ENCODE measurements around the gene DCC.

Gene DCC

GRCh38 chr18:52510139-52510538, 170.1 kb downstream of the DCC start:
- no peak for DNase-seq (ENCODE audit: low read depth)

DNA sequence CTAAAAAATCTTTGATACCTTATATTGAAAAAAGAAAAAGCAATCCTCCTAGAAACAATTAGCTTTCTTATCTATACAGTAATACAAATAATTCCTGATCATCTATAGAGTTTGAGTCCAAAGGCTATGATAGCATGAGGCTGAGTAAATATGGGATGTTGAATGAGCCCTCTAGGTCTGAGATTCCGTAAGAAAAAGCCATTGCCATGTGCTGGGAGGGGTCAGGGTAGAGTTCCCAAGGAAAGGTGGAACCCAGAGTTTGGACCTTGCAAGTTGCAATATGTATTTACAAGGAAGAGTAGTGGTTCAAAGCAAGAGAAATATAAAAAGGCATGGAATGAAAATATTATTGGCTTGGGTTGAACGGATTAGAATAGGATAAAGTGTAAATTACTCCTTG, 178.1 kb downstream of the DCC start:
- no peak for DNase-seq (ENCODE audit: low read depth)

DNA sequence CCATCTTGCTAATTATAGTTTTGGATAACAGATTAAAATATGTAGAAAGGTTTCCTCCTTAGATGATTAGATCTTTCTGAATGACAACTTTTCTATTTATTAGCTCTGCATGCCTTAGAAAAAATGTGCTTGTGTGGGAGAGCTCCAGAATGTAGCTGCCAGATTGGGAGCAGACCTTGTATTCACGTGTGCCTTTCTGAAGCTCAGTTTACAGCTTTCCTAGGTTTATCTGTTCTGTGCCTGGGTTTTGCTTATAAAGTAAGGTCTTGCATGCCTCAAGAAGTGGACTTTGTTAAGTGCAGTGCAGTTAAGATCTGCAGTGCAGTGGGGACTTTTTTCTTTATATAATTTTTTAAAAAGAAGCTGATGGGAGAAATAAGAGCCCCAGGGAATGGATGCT, 179.0 kb downstream of the DCC start:
- no peak for DNase-seq (ENCODE audit: low read depth)

- no peak for DNase-seq (ENCODE audit: low read depth)
These were observed 183.6 kb downstream of the DCC start for GRCh38 chr18:52523566-52523965.

DNA sequence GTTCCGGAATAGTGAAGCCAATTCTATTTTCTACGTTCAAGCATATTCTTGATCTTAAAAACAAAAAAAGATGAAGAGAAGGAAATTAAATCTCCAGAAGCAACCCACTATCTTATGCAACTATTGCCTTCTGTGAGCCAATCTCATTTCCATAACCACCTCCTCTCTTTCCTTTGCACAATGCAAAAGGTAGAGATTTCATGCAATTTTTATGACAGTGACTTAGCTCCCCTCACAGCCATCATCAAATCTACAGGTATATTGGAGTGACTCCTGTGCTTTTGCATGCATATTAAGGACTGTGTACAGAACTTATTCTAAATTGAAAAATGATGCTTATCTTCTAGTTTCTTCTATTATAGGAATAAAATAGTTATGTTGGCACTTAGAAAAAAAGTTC, 191.8 kb downstream of the DCC start:
- no peak for DNase-seq (ENCODE audit: low read depth)

DNA sequence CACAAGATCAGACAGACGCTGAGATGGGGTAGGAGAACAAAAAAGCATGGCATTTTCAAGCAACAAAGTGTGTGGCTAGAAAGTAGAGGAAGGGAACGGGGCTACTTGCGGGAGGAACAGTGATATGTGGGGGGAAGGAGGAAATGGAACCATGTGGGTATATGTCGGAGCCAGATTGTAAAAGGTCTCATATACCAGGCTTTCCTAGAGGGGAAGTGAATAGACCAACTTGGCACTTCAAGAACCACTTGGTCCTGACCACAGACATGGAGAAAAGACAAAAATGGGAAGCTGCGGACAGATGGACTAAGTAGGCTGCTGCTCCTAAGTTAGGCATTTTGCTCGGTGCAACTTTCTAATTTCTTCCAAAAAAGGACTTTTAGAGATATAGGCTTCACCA, 196.0 kb downstream of the DCC start:
- DNase-seq (ENCODE audit: low read depth): no peak

DNA sequence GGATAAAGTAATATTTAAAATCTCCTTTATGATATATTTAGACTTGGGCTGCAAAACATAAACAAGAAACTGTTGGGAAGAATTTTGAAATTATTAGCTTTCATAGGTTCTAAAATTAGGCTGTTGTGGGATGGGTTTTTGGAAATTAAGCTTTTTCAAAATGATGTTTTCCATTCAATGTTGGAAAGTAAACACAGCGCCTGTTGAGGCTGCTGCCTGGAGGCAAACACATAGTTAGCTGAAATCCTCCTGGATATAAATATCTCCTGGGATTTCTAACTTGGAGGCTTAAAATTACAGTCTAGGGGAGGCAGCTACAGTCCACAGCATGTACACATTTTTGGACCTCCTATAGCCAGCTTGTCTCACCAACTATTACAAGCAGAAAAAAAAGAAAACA, 197.3 kb downstream of the DCC start:
- no peak for DNase-seq (ENCODE audit: low read depth)

- DNase-seq (ENCODE audit: low read depth): no peak
These were observed 201.1 kb downstream of the DCC start for GRCh38 chr18:52541056-52541455.

DNA sequence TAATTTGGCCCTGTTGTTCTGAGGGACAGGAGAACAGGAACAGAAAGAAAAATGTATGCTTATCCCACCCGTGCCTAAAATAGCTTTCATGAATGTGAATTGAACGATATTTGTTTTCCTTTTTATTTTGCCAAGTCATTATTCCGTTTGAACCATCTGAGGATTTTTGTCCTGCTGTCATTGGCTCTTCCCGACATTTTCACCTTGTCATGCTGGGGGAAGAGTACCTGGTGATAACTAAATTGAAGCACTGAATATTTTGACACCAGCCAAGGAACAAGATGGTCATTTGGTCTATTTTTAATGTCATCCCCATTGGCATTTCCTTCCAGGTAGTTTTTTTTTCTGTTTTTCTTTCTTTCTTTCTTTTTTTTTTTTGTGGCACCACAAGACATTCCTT, 204.1 kb downstream of the DCC start:
- no peak for DNase-seq (ENCODE audit: low read depth)

DNA sequence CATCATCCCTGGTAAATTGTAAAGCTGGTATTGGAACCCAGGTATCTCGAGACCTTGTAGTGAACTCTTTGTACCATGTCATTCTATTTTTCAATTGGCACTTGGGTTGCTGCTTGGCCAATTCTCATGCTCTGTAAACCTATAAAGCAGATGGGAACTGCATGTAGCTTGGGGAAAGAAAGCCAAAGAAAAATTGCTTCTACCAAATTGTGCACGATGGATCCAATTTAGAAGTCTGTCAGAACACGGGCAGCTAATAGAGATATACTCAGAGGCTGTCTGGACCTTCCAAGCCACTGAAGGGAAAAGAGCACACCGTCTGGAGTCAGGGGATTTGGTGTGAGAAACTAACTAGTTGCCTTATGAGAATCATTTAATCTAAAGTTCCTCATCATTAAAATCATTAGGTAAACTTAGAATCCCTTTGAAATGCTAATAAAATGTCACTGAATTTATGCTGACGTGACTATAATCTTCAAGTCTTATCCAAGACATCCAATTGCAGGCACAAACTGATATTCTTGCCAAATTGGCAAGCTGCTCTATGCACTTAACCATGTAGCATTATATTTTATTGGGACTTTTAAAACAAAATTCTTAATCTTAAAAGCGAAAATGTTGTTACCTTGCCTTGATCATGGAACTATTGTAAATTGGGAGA, 206.8 kb downstream of the DCC start:
- DNase-seq (ENCODE audit: low read depth): no peak

- DNase-seq (ENCODE audit: low read depth): no peak
These were observed 213.4 kb downstream of the DCC start for GRCh38 chr18:52553441-52553840.

DNA sequence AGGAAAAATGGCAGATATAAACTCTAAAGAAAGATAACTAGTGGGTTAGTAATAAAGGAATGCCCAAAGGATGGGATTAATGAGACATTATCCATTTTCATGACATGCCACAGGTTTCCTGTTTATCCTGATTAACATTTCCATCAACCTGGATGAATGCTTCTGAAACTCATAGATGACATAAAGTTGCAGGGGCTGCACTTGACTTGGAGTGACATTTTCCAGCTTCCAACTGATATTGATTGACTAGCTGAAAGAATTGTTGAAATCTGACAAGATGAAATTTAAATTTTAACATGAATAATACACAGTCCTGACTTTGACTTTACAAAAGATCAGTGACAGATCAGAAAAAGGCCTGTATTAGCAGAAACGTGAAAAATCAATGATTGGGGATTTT, 214.2 kb downstream of the DCC start:
- no peak for DNase-seq (ENCODE audit: low read depth)

- DNase-seq (ENCODE audit: low read depth): no peak
These were observed 227.4 kb downstream of the DCC start for GRCh38 chr18:52567360-52567759.

- no peak for DNase-seq (ENCODE audit: low read depth)
These were observed 229.5 kb downstream of the DCC start for GRCh38 chr18:52569492-52569891.

- DNase-seq (ENCODE audit: low read depth): no peak
These were observed 231.0 kb downstream of the DCC start for GRCh38 chr18:52570975-52571374.

DNA sequence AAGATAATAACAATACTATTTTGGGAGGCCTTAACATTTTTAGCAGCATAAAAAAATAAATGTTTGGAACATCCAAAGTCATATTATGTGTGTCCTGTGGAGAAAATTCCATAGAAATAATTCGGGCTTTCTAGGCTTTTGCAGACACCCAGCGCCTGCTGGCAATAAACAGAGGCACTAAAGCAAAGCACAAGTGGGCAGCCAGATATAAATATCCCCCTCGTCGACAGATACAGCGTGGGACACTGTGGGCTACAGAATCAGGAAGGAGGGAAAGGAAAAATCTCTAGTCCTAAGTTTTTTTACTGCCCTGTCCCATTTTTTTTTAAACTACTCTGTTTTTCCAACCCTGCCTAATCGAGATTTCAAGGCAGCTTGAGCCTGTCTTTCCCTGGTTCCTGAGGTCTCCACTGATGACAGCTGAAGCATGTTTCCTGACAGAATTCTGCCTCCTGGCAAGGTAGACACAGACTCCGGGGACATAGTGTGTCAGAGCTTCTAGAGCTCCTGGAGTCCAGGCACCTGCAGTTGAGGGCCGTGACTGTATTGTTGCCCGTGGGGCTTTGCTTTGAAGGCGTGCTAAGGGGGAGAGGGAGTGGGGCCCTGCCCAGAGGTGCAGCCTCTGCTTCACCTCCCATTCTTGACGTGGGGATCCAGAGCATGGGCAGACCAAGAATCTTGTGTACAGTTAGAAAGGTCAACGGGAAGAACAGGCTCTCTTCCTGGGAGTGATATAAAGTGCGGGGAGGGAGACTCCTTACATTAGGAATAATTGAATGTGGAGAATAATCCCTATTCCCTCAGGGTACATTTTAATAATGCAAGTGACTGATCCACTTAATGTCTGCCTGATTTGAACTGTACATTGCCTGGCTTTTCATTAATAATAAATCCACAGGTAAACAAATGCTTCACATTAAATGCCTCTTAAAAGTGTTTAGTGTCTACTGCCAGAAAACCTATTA, 232.3 kb downstream of the DCC start:
- DNase-seq (ENCODE audit: low read depth): no peak

DNA sequence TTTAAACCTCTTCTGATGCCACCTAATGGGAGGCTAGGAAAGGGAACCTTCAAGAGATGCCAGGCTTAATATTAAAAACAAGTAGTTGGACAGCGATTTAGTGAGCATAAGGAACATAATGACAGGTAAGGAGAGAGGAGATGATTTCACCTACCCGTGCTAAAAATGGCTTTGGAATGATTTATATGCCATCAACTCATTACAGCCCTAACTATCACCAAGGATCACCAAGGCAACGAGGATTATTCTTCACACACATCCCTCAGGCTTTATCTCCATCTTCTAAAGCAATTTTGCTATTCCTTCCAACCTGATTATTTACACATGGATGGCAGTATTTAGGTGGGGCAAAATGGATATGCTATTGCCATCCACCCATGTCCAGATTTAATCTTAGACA, 237.8 kb downstream of the DCC start:
- DNase-seq (ENCODE audit: low read depth): no peak

DNA sequence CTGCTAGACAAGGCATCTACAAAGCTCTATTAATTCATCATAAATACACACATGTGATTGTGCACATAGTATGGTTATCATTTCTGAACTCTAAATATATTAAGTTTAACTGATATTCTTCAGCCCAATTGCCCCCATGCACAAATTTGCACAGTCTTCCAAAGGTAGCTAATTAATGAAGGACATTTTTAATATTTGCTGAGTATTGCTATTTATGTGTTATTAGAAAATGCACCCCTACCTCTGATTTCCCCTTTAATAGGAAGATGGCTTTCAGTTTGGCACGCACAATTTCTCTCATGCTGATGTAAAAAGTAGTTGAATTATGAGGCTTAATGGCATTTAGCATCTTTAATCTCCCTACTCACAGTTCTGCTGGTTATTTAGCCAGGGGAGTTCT, 242.1 kb downstream of the DCC start:
- DNase-seq (ENCODE audit: low read depth): no peak

GRCh38 chr18:52582516-52582915, 242.5 kb downstream of the DCC start:
- no peak for DNase-seq (ENCODE audit: low read depth)

GRCh38 chr18:52588931-52589330, 248.9 kb downstream of the DCC start:
- no peak for DNase-seq (ENCODE audit: low read depth)

DNA sequence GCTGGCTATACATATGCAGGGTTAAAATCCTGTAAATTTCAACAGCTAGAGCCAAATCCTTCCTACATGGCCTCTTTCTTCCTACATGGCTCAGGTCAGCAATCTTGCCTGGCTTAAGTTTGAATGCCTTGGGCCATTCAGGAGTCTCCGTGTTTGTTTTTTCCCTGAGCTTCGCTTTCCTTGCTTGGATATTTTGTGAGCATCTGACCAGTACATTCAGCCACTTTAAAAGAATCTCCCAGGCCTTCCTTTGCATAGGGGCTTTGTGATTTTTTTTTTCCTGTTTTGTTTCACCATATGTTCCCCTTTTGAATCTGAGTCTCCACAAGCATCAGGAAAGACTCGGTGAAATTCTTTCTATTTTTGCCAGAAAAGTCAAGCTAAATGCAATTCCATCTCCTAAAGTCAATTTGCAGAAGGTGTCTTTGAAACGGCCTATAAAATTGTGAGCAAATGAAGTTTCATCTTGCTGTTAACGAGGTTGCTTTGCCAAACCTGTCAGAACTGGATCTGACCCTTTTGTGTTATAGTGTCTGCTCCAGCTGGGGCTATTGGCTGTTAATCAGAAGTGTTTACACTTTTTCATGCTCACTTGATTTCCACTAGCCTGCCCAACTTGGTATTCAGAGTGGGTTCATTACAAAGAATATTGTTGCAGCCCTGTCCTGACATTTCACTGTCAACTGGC, 256.9 kb downstream of the DCC start:
- DNase-seq (ENCODE audit: low read depth): no peak

GRCh38 chr18:52598921-52599320, 258.9 kb downstream of the DCC start:
- DNase-seq (ENCODE audit: low read depth): no peak

GRCh38 chr18:52602820-52603219, 262.8 kb downstream of the DCC start:
- DNase-seq (ENCODE audit: low read depth): no peak
